SK-N-SH (cell line): Measurements from ENCODE around the gene MYO1C. TPM values are rescaled to one million over a fixed set of nuclear protein-coding genes. Genes with fewer than 3 reads are reported as not detected.

ENCODE experiments used
- CTCF ChIA-PET: fragments of 300-600, 350-600 bp; formaldehyde crosslinking; extraction: SDS; loops from one replicate; lab custom pipeline; 2021; lab: Yijun Ruan, JAX
- POLR2A ChIA-PET: fragments of 350-600 bp; sonication (Branson Sonifier 250); formaldehyde crosslinking; extraction: SDS; loops from one replicate; lab custom pipeline; 2020; ENCODE audit warnings: antibody characterized with exemption, inconsistent platforms; lab: Yijun Ruan, JAX
- DNase-seq: peaks from one replicate; pipeline ENCODE4 v3.0.0; 2012
- H2AFZ ChIP-seq: fragments of 200-600 bp; sonication (generic); 2 replicates; pipeline ENCODE4 v1.8.1; 2016; ENCODE audit warnings: antibody characterized with exemption, mild to moderate bottlenecking, low read depth
- H3F3A ChIP-seq: fragments of 200-600 bp; sonication (generic); replicated peaks from 2 replicates; pipeline ENCODE3; 2016; ENCODE audit warnings: antibody characterized with exemption, mild to moderate bottlenecking; ENCODE audit not compliant: insufficient read depth
- H3K27ac ChIP-seq, 2 experiments: fragments of 200-500 bp in 1 of 2; fragments of 200-600 bp in 1 of 2; sonication (Bioruptor generic) in 1 of 2; sonication (generic), shearing (Covaris generic) in 1 of 2; 2 replicates each; pipeline versions ENCODE4 v1.5.1 to v1.6.1; 2014 to 2016; ENCODE audit warnings: low read depth in 2 of 2, inconsistent platforms in 1 of 2, low read length in 1 of 2, mild to moderate bottlenecking in 1 of 2, mixed read lengths in 1 of 2
- H3K27me3 ChIP-seq: fragments of 200-600 bp; sonication (generic), shearing (Covaris generic); 2 replicates; pipeline ENCODE4 v1.6.1; 2016; ENCODE audit warnings: mixed run types; ENCODE audit not compliant: insufficient read depth
- H3K36me3 ChIP-seq, 2 experiments: fragments of 200-500 bp in 1 of 2; fragments of 200-600 bp in 1 of 2; sonication (Bioruptor generic) in 1 of 2; sonication (generic) in 1 of 2; replicated peaks in 1 of 2; 2 replicates each; pipeline versions ENCODE3 to v1.5.1; 2014 to 2016; ENCODE audit warnings: low read length in 1 of 2, mild to moderate bottlenecking in 1 of 2; ENCODE audit not compliant: insufficient read depth in 2 of 2, control insufficient read depth in 1 of 2
- H3K4me1 ChIP-seq, 2 experiments: fragments of 200-500 bp in 1 of 2; fragments of 200-600 bp in 1 of 2; sonication (Bioruptor generic) in 1 of 2; sonication (generic), shearing (Covaris generic) in 1 of 2; 2 replicates each; pipeline versions ENCODE4 v1.5.1 to v1.6.1; 2014 to 2016; ENCODE audit warnings: low read depth in 1 of 2, low read length in 1 of 2, mixed run types in 1 of 2; ENCODE audit not compliant: insufficient read depth in 2 of 2, control insufficient read depth in 1 of 2
- H3K4me2 ChIP-seq: fragments of 200-600 bp; sonication (generic), shearing (Covaris generic); 2 replicates; pipeline ENCODE4 v1.6.1; 2017; ENCODE audit warnings: mixed run types
- H3K4me3 ChIP-seq, 2 experiments: fragments of 200-500 bp in 1 of 2; fragments of 200-600 bp in 1 of 2; sonication (Bioruptor generic) in 1 of 2; sonication (generic), shearing (Covaris generic) in 1 of 2; 2 replicates each; pipeline versions ENCODE4 v1.5.1 to v1.8.1; 2014 to 2016; ENCODE audit warnings: low read depth in 2 of 2, inconsistent platforms in 1 of 2, low read length in 1 of 2, mild to moderate bottlenecking in 1 of 2, mixed read lengths in 1 of 2, moderate library complexity in 1 of 2
- H3K79me2 ChIP-seq: fragments of 200-600 bp; sonication (generic); 2 replicates; pipeline ENCODE4 v1.8.1; 2017; ENCODE audit warnings: mild to moderate bottlenecking; ENCODE audit not compliant: insufficient read depth
- H3K9ac ChIP-seq: fragments of 200-600 bp; sonication (generic); 2 replicates; pipeline ENCODE4 v1.6.1; 2017; ENCODE audit warnings: mixed run types
- H3K9me2 ChIP-seq: fragments of 200-600 bp; sonication (generic); 2 replicates; pipeline ENCODE4 v1.6.1; 2017; ENCODE audit warnings: mixed run types
- H3K9me3 ChIP-seq: fragments of 200-600 bp; sonication (generic); 2 replicates; pipeline ENCODE4 v1.6.1; 2017; ENCODE audit warnings: mixed run types, mild to moderate bottlenecking, moderate library complexity
- H4K20me1 ChIP-seq: fragments of 200-600 bp; sonication (generic); 2 replicates; pipeline ENCODE4 v1.6.1; 2017; ENCODE audit warnings: mild to moderate bottlenecking, mixed run types; ENCODE audit not compliant: insufficient read depth
- FOSL2 ChIP-seq: IDR thresholded peaks from 2 replicates; pipeline ENCODE4 v1.4.0; 2012; ENCODE audit warnings: low read depth, mild to moderate bottlenecking, moderate library complexity, borderline replicate concordance
- FOXM1 ChIP-seq: IDR thresholded peaks from 2 replicates; pipeline ENCODE4 v1.4.0; 2012; ENCODE audit warnings: low read depth, mild to moderate bottlenecking
- GABPA ChIP-seq: IDR thresholded peaks from 2 replicates; pipeline ENCODE4 v1.4.0; 2012; ENCODE audit warnings: low read depth, mild to moderate bottlenecking
- GATA2 ChIP-seq: sonication (generic); formaldehyde crosslinking; IDR thresholded peaks from 2 replicates; pipeline ENCODE4 v1.5.0; 2020; ENCODE audit warnings: mild to moderate bottlenecking, missing genetic modification reagents
- JUND ChIP-seq: IDR thresholded peaks from 2 replicates; pipeline ENCODE4 v1.4.0; 2012
- NRF1 ChIP-seq: IDR thresholded peaks from 2 replicates; pipeline ENCODE4 v1.6.1; 2012; ENCODE audit warnings: low read depth, mild to moderate bottlenecking, low read length
- PBX3 ChIP-seq: IDR thresholded peaks from 2 replicates; pipeline ENCODE4; 2012
- POLR2AphosphoS5 ChIP-seq: IDR thresholded peaks from 2 replicates; pipeline ENCODE4 v1.6.1; 2012; ENCODE audit warnings: low read depth, low read length
- RAD21 ChIP-seq: IDR thresholded peaks from 2 replicates; pipeline ENCODE4 v1.6.1; 2012; ENCODE audit warnings: mild to moderate bottlenecking, low read length
- RCOR1 ChIP-seq: fragments of 150-350 bp; IDR thresholded peaks from 2 replicates; pipeline ENCODE4 v1.6.1; 2017; ENCODE audit warnings: antibody characterized with exemption, low read length
- REST ChIP-seq: IDR thresholded peaks from 2 replicates; pipeline ENCODE4 v1.6.1; 2012; ENCODE audit warnings: mild to moderate bottlenecking, low read depth, low read length, moderate library complexity
- RFX5 ChIP-seq: IDR thresholded peaks from 2 replicates; pipeline ENCODE4 v1.6.1; 2012; ENCODE audit warnings: mild to moderate bottlenecking, improper control_type of control experiment, low read length
- RXRA ChIP-seq: IDR thresholded peaks from 2 replicates; pipeline ENCODE4 v1.4.0; 2012; ENCODE audit warnings: low read depth, mild to moderate bottlenecking, borderline replicate concordance
- TAF1 ChIP-seq: IDR thresholded peaks from 2 replicates; pipeline ENCODE4 v1.6.1; 2012; ENCODE audit warnings: low read depth, mild to moderate bottlenecking, low read length, moderate library complexity, borderline replicate concordance
- USF2 ChIP-seq: fragments of 150-350 bp; IDR thresholded peaks from 2 replicates; pipeline ENCODE4 v1.6.1; 2017; ENCODE audit warnings: antibody characterized with exemption, low read length, low read depth, borderline replicate concordance
- YY1 ChIP-seq: IDR thresholded peaks from 2 replicates; pipeline ENCODE4 v1.4.0; 2012; ENCODE audit warnings: low read depth, mild to moderate bottlenecking
- ZBTB33 ChIP-seq: IDR thresholded peaks from 2 replicates; pipeline ENCODE4 v1.4.0; 2012; ENCODE audit warnings: low read depth, borderline replicate concordance
- WGBS: methylation state at CpG from one replicate; pipeline ENCODE4 v1.1.6; 2017; ENCODE audit warnings: low lambda C conversion rate; 5-methylcytosine and 5-hydroxymethylcytosine counted together
- polyA plus RNA-seq, 3 experiments: library from polyadenylated mRNA; depleted of rRNA; stranded (reverse); fragments of >200 nt; gene quantifications; 2 replicates each; pipeline ENCODE4 v1.2.3, GENCODE V29; 2012

MYO1C gene
- polyA plus RNA-seq, 1 of the 3 experiments (the other 2 are of a cell fraction): 102 TPM

GRCh38 chr17:1511290-1511689, 18.8 kb upstream of the MYO1C start:
- Histone ChIP-seq H3K79me2 (peaks cover 23% of the 10 kb centered on the region), H3K4me3 (no peak overlapping the region), H3F3A (peaks cover 9% of the 10 kb centered on the region), H3K9me2 (no peaks in the 10 kb centered on the region), H3K4me1 (peaks cover 0 to 10% of the 10 kb centered on the region in 2 experiments; a peak in 2 of 4 replicates), H3K4me2 (no peak overlapping the region), H3K36me3 (peaks cover 9 to 42% of the 10 kb centered on the region in 2 experiments), H4K20me1 (no peaks in the 10 kb centered on the region), H3K27me3 (no peaks in the 10 kb centered on the region), H3K9me3 (no peaks in the 10 kb centered on the region), H2AFZ (no peak overlapping the region), H3K9ac (no peak overlapping the region), H3K27ac (no peak overlapping the region)
- no peak for DNase-seq
- ChIA-PET POLR2A (interaction anchor here (1.7 kb wide), 1 partner anchor 12 kb away, joined by 5 read pairs; no protein-coding TSS in a partner anchor), CTCF (interaction anchor here (2.3 kb wide), 1 partner anchor 12 kb away, joined by 13 read pairs; no protein-coding TSS in a partner anchor)
- no peak for TF ChIP-seq RAD21
- TF ChIP-seq YY1: no peak
- TF ChIP-seq ZBTB33: no peak
- TF ChIP-seq RXRA: no peak
- no peak for TF ChIP-seq FOXM1
- no peak for TF ChIP-seq GABPA
- TF ChIP-seq RCOR1: no peak
- no peak for TF ChIP-seq RFX5
- no peak for TF ChIP-seq PBX3
- TF ChIP-seq TAF1: no peak
- TF ChIP-seq POLR2AphosphoS5: no peak
- no peak for TF ChIP-seq NRF1
- WGBS: 94% methylated on average over 10 of the region's 11 CpGs

- DNase-seq: no peak
- no peaks in the 10 kb centered on the region for H3K9me3 ChIP-seq
- H3F3A ChIP-seq: no peaks in the 10 kb centered on the region
- WGBS: 64% methylated on average over 7 of the region's 7 CpGs
- TF ChIP-seq JUND (no peak), USF2 (no peak), FOSL2 (no peak), FOXM1 (no peak), RXRA (no peak), GATA2 (no peak), RFX5 (no peak), PBX3 (no peak), GABPA (no peak), REST (no peak)
- H3K27me3 ChIP-seq: no peaks in the 10 kb centered on the region
- no peak overlapping the region for H3K4me3 ChIP-seq
- ChIA-PET POLR2A (no interaction called here), CTCF (interaction anchor here (1.6 to 2.3 kb wide), 2 partner anchors 10 to 176 kb away, joined by 4 to 13 read pairs; no protein-coding TSS in a partner anchor)
- no peak overlapping the region for H3K27ac ChIP-seq
- H3K4me1 ChIP-seq: no peaks in the 10 kb centered on the region; a peak in 1 of 4 replicates
- H3K4me2 ChIP-seq: no peak overlapping the region
- peaks cover 4% of the 10 kb centered on the region for H3K79me2 ChIP-seq
- H3K9ac ChIP-seq: no peak overlapping the region
- no peaks in the 10 kb centered on the region for H3K9me2 ChIP-seq
- no peak overlapping the region for H2AFZ ChIP-seq
- no peaks in the 10 kb centered on the region for H4K20me1 ChIP-seq
- peaks cover 9 to 42% of the 10 kb centered on the region in 2 experiments for H3K36me3 ChIP-seq
Measured at GRCh38 chr17:1509290-1509881, 16.9 kb upstream of the MYO1C start.
